Measurements from ENCODE around the gene ZNF524.
"Not testable (repeated sequence)": the region's sequence is repeated elsewhere in the genome, so short reads cannot be mapped to it uniquely, and the experiment has no call there.

The ZNF524 gene, protein sequence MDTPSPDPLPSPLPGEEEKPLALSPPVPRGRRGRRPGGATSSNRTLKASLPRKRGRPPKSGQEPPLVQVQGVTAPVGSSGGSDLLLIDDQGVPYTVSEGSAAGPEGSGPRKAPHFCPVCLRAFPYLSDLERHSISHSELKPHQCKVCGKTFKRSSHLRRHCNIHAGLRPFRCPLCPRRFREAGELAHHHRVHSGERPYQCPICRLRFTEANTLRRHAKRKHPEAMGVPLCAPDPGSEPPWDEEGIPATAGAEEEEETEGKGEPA

DNA sequence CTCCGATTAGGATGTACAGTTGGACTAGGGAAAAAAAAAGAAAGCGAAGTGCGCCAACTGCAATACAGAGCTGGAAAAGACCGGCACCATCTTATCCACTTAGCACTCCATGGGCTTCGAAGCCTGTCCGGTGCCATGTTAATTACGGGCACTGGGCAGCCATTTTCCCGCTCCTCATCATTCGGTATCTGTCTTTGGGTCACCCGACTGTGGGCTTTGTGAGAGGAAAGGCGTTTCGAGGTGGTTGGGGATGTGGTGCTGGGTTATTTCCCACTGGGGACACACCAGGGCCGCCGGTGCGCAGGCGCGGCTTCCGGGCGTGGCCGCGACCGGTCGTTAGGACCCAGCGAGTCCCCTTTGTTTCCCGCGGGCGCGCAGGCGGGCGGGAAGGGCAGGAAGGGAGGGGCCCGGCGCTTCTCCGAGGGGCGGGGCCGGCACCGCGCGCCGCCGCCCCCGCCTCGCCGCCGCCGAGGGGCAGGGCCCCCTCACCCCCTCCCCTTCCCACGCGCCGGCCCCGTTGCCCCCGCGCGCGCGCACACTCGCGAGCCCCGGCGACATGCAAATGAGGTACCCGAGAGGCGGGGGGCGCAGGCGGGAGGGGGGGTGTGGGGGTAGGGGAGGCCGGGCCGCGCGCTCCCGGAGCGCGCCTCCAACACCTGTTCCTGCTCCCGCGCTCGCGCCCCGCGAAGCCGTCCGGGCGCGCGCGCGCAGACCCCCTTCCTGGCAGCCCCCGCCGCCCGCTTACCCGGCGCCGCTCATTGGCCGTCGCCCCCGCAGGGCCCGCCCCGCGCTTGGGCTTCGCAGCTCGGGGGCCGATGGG is at the start of gene ZNF524:
TSS of gene ZNF524 (plus strand) at position 447 of the 820 bp plus-strand sequence. CDS start 1,825 bp downstream, outside the sequence.
- DNase-seq = peak; percentile 98

DNA sequence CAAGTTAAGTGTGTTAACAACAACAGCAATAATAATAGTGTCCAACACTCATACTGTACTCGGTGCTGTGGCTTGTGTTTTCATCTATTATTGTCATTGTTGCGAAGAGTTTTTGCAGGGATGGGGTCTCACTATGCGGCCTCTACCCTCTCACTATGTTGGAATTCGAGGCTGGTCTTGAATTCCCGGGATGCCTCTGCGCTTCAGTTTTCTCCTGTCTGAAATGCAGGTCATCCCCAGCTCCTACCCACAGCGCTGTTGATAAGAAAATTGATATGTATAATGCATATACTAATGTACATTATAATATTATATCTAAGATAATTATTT is 49.8 kb upstream of the ZNF524 start:
- no peak for DNase-seq

DNA sequence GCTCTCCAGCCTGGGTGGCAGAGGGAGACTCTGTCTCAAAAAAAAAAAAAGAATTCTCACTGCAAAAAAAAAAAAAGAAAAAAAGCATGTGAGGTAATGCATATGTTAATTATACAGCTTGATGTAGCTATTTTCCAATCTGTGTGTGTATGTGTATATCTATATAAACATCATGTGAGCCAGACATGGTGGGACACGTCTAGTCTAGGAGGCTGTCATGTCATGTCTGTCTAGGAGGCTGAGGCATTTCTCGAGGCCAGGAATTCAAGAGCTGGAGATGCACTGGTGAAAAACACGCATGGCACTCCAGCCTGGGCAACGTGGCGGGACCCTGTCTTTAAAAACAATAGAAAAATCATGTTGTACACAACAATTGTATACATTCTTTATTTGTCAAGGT is 47.9 kb upstream of the ZNF524 start:
- no peak for DNase-seq

DNA sequence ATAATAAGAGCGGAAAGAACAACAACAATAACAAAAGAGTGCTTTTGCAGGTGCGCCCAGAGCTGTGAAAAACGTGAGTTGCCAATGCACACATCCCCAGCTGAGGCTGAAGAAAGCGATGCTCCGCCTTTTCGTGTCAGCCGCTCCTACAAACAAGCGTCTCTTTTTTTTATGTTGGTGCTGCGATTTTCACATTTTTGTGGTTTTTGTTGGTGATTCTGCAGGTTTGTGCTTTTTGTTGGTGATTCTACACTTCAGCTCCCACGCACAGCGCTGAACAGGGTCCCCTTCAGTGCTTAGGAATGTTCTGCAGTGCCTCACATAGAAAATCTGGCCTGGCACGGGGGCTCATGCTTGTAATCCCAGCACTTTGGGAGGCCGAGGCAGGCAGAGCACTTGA is 47.5 kb upstream of the ZNF524 start:
- no peak for DNase-seq

DNA sequence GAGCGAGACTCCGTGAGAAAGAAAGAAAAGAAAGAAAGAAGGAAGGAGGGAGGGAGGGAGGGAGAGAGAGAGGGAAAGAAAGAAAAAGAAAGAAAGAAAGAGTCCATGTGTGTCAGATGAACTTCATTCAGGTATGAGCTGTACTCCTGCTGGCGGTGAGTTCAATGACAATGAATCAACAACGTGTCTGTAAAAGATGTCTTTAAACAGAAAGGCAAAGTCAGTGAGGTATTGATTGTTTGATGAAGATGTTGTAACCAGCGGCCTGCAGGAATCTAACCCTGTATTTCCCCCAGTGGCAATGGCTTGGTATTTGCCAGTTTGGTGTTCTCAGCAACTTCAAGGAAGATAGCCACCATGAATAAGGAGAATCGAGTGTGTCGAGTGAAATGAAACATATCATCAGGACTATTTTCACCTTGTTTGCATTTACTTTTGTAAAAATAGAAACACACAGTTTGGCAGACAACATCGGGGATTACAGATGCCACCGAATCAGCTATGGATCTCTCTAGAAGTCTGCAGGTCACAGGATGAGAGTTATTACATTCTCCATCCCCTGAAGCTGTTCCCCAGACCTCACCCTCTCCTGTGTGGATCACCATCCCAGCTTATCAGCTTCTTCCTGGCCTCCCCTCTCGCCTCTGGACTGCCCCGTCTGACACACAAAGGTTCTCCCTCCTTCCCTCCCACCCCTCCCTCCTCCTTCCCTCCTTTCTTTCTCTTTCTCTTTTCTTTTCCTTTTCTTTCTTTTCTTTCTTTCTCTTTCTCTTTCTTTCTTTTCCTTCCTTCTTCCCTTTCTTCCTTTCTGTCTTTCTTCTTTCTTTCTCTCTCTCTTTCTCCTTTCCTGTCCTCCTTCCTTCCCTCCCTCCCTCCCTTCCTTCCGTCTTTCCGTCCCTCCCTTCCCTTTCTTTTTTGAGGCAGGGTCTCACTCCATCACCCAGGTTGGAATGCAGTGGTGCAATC is 46.6 kb upstream of the ZNF524 start:
- no peak for DNase-seq

DNA sequence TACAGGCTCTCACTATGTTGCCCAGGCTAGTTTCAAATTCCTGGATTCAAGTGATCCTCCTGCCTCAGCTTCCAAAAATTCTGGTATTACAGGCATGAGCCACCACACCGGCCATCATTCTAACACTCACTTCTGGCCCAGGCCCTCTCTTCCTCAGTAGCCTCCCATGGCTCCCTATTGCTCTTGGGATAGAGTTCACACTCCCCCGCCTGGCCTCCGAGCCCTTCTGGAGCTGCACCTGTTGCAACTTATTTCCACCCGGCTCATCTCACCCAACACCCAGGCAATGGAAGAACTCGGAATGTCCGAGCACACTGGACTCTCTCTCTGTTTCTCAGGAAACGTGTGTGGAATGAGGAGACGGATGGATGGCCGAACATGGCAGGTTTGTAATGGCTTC is 45.8 kb upstream of the ZNF524 start:
- no peak for DNase-seq

DNA sequence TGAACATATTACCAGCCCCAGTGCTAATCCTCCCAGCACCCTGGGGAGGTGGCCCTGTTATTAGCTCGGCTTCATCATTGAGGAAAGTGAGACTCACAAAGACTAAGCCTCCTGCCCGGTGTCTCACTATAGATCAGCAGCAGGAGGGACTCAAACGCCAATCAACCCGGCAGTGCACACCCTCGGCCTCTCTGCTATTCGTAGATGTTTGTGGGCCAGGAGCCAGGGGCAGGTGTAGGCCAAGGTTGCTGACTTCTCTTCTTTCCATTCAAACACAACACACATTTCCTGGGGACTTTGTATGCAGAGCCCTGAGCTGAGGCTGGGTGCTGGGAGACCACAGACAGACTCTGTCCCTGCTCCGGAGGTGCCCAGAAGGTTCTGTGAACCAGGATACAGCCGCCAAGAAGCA is 45.3 kb upstream of the ZNF524 start:
- DNase-seq = peak; percentile 29

DNA sequence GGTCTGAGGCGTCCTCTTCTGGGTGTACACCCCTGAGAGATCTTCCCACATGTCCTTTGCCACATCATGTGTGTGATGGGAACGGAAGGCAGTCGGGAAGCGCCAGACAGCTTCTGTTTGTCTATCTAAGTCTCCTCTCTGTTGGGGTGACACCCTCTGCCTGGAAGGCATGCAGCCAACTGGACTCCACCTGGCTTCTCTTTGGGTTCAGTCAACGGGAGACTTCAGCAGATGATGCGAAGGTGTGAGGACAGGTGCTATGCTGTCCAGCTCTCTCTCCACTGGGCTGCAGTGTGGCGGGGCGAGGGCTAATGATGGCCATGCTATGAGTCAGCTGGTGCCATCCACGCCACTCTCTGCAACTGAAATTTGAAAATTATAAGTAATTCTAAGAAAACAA is 40.4 kb upstream of the ZNF524 start:
- DNase-seq = no peak

DNA sequence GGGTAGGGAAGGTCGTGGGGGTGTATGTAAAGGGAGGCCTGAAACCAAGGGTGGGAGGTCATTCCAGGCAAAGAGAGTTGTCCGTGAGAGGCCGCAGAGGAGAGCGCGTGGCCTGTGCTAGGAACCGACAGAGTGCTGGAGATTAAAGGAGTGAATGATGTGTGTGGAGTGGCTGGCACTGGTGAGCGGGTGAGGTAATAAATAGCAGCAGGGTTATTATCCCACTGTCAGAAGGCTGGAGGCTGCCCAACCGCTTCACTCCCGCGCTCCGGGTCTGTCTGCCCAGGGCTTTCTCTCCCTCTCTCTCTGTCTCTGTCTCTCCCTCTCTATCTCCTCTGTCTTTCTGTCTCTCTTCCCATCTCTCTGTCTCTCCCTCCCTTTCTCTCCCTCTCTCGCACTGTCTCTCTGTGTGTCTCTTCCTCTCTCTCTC is 36.8 kb upstream of the ZNF524 start:
- no peak for DNase-seq

DNA sequence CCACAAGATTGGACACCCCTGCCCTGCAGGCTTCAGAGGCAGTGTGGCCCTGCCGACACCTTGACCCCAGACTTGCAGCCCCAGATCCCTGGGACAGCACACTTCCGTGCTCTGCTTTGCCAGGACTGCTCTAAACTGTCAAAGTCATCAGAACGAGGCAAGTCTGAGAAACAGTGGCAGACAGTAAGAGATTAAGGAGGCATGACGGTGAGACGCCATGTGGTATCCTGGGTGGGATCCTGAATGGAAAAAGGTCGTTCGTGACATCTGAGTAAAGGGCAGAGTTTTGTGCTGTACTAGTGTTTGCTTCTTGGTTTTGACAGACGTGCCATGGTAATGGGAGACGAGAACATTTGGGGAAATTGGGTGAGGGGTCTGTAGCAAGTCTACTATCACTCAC is 33.3 kb upstream of the ZNF524 start:
- DNase-seq = no peak

DNA sequence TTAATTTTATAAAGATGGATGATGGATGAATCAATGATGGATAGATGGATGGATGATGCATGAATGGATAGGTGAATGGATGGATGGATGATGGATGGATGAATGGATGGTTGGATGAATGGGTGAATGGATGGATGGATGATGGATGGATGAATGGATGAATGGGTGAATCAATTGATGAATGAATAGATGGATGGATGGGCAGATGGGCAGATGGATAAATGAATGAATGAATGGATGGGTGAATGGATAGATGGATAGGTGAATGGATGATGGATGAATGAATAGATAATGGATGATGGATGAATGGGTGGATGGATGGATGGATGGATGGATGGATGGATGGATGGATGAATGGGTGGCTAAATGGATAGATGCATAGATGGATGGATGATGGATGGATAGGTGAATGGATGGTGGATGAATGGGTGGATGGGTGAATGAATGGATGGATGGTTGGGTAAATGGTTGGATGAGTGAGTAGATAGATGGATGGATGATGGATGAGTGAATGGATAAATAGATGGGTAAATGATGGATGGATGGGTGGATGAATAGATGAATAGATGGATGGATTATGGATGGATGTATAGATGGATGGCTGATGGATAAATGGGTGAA is 32.3 kb upstream of the ZNF524 start:
- DNase-seq = no peak

DNA sequence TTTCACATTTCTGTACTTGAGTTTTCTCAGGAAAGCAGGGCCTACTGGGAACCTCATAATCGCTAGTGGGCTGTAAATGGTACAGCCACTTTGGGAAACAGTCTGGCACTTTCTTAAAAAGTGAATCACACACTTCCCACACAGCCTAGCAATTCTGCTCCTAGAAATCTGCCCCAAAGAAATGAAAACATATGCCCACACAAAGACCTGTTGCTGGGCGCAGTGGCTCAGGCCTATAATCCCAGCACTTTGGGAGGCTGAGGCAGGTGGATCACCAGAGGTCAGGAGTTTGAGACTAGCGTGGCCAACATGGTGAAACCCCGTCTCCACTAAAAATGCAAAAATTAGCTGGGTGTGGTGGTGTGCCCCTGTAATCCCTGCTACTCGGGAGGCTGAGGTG is 30.6 kb upstream of the ZNF524 start:
- DNase-seq = not testable (repeated sequence)

DNA sequence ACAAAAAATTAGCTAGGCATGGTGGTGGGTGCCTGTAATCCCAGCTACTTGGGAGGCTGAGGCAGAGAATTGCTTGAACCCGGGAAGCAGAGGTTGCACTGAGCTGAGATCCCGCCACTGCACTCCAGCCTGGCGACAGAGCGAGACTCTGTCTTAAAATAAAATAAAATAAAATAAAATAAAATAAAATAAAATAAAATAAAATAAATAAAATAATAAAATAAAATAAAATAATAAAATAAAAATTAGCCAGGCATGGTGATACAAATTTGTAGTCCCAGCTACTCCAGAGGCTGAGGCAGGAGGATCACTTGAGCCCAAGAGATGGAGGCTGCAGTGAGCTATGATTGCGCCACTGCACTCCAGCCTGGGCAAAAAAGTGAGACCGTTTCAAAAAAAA is 26.2 kb upstream of the ZNF524 start:
- DNase-seq = not testable (repeated sequence)

DNA sequence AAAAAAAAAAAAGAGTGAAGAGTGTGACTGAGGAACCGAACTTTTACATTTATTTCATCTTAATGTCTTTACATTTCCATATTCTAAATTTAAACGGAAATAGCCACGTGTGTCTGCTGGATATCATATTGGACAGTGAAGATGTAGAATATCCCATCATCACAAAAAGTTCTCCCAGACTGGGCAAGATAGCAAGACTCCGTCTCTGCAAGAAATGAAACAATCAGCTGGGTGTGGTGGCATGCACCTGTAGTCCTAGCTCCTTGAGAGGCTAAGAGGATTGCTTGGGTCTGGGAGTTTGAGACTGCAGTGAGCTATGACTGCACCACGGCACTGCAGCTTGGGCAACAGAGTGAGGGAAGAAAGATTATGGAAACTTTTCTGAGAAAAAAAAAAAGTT is 23.3 kb upstream of the ZNF524 start:
- DNase-seq = no peak

DNA sequence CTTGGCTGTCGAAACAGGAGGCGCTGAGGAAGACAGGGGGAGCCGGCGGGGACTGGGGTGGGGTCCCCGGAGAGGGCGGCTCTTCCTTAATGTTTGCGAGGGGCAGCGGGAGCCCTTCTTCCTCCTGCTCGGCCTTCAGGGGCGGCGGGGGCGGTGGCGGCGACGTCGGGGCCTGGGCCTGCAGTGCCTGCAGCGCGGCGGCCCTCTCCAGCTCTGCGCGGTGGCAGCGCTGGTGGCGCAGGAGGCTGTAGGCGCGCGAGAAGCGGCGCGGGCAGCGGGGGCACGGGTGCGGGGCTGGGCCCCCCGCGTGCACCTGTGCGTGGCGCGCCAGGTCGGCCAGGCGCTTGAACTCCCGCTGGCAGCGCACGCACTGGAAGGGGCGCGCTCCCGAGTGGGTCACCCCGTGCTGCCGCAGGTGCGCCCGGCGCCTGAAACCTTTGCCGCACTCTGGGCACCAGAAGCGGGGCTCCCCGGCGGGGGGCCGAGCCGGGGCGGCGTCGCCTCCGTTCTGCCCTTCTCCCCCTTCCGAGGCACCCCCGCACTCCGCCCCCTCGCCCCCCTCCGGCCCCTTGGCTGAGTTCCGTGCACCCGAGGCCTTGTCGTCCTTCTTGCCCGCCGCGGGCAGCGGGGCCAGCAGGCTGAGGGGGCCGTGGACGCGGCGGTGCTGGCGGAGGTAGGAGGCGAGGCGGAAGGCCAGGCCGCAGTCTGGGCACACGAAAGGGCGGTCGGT is 21.9 kb upstream of the ZNF524 start:
- DNase-seq = no peak

DNA sequence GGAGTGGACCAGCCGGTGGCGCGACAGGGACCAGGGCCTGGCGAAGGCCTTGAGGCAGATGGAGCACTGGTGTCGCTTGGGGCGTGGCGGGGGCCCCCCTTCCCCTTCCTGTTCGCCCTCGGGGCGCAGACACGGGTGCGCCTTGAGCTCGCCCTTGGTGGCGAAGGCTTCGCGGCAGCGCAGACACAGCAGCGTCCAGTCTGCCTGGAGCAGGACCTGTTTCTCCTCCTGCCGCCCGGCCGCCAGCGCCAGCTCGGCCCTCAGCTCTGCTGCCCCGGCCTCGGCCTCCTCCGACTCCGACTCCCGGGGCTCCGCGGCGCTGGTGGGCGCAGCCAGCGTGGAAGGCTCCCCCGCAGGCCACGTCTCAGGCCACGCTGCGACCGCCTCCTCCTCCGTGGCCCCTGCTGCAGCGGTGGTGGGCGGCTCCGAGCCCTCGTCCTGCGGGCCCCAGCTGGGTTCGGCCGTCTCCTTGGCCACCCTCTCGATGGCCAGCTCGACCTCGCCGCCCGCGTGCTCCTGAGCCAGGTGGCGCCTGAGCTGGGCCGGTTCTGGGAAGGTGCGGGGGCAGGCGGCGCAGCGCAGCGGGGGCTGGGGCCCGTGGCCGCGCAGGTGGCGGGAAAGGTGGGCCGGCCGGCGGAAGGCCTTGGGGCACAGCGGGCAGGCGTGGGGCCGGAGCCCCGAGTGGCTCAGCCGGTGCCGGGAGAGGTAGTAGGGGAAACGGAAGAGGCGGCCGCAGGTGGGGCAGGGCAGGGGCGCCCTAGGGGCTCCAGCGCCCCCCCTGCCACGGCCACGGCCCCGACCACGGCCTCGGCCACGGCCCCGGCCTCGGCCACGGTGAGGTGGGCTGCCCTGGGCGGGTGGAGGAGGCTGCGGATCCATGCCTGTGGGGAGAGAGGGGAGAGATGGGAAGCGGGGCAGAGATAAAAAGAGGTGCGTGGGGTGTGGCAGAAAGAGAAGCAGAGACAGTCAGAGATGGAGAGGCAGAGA is 21.0 kb upstream of the ZNF524 start:
- DNase-seq = no peak

DNA sequence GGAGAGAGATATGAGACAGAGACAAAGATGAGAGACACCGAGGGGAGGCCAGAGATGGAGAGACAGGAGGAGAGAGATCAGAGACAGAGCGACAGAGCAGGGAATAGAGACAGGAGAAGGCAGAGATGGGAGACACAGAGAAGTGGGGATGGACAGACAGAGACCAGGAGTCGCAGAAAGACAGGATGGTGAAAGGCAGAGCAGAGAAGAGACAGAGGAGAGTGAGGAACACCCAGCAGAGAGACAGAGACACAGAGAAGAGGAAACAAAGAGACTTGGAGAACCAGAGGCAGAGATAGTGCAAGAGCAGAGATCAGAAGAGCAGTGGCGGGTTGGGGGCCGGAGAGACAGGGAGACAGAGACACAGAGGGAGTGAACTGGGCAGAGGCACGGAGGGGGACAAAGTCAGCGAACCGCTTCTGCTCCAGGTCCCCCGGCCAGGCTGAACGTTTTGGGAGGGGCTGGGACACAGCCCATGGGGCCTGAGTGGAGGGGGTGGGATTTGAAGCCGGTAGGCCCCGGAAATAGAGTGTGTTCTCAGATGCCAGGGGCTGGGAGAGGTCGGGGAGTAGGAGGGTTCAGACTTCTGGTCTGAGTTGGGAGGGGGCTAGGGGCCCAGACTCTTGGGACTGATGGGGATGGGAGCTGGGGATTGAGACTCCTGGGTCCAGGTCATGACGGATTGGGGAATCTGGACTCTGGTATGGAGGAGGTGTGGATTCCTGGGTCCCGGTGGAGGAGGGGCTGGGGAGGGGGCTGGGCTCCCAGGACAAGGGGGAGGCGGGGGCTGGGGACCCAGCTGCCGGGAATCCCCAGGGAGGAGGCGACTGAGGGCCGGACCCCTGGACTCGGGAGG is 20.1 kb upstream of the ZNF524 start:
- DNase-seq = no peak

DNA sequence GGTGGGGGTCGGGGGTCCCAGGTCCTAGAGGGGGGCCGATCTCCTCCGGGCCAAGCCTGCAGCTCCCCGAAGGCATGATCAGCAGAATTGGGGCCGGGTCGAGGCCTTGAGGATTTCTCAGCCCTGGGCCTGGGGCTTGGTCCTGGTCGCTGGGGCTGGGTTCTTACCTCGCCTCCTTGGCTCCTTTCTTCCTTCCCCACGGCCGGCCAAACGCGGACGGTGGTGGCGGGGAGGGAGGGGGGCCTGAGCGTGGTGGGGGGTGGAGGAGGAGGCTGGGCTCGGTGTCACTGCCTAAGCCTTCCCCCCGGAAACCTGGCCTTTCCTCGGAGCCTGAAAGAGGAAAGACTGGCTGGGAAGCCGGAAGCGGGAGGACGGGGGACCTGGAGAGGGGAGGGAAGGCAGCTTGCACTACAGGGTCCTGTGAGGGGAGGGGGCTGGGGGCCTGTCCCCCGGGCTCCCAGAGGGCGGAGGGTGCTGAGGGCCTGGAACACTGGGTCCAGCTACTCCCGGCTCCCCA is 19.4 kb upstream of the ZNF524 start, which contains the start of gene ZNF579:
TSS of gene ZNF579 (minus strand) at position 221 of the 517 bp plus-strand sequence. CDS start 1,209 bp downstream, outside the sequence.
- peak; percentile 94 for DNase-seq

DNA sequence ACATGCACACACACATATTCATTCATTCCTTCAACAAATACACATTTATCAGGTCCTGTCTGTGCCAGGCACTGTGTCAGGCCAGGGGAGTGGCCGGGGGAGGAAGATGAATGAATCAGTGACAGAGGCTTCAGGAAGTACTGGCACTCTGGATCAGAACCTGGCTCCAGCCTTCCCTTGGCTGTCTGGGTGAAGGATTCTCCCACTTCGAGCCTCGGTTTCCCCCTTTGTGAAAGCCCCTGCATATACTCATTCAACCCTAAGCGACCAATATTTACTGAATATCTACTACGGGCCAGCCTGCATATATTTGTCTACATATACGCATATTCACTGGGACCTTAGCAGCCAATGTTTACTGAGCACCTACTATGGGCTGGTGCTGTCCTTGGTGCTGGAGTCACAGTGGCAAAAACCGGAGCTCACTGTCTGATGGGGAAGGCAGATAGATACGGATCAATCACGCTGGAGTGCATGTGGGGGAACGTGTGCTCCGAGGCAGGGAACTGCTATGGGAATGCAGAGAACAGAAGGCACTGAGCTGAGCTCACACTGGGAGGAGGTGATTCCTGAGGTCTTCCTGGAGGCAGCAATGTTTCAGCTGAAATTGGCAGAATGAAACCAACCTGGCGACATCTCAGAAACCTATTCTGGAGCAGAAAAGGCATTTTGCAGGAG is 18.8 kb upstream of the ZNF524 start:
- no peak for DNase-seq
